OCI-M1 (cell line): ENCODE results near the gene JDP2.
A peak's percentile ranks its signal among the peaks of the same experiment; 100 is the strongest.

ENCODE experiments used
- DNase-seq: peaks from one replicate; lab custom pipeline; 2025; lab: John Stamatoyannopoulos, UW

The JDP2 gene

DNA sequence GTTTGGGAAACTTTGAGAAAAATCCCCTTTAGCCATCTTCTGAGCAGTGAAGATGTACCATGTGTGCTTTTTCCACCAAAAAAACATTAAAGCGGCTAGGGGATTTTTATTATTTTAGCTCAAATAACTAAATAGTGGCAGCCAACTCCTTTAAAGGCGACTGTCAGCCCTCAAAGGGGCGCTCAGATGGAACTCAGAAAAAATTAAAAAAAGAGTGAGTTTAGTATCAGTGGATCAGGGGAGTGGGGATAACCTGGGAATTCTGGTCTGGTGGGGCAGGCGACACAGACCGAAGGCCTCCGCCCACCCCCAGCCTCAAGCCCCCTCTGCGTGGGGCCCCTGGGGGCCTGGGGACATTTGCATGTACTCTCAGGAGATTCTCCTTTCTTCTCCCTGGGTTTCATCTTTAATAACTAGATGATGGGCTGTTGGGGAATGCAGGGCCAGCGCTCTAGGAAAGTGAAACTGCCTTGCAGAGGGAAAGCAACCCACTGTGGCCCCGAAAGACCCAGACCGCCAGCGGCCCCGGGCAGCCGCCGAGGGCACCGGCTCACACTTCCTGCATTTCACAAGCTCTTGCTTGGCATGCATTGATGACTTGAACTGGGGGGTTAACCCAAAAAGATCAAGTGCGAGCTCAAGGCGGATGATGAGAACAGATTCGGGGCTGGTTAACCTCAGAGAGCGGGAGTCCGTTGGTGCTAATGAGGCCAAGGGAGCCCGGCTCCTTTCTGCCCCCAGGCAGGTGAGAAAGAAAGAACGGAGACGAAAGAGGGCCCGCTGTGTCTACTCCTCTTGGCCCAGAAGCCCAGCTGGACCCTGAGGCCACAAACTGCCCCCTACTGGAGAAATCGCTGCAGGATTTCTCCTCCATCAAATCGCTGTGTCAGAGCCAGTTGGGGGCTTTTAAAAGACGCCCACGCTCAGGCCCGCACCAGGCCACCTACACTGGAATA lies 87.1 kb downstream of the JDP2 start:
- DNase-seq, result no peak

DNA sequence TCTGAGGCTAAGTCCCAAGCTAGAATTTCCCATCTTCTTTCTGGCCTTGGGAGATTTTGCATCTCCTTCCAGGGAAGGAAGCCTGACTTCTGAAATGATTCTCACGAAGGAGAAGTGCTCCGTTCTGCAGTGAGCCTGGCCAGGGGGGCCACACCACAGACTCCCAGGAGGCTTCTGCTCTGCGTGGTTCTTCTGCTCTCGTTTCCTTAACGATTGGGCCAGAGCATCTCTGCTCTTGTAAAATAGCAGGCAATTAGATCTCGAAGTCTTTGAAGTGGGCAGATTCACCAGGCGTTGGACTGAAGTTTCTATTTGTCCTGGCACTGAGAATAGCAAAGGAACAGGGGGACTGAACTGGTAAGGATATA lies 87.8 kb downstream of the JDP2 start:
- no peak for DNase-seq

DNA sequence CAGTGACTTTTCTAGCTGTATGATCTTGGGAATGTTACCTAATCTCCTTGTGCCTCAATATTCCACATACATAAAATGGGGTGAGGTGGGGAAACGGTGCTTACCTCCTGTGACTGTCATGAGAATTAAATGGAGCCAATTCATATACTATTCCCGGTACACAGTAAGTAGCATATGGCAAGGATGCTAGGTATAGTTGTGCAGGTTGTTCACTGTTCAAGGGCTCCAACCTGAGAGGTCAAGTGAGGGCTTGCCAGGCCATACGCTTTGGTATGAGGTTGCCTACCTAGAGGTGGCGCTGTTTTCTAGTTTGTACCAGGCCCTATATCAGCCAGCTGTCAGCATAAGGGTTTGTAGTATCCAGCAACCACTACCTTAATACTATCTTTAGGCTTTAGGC lies 90.8 kb downstream of the JDP2 start:
- DNase-seq, result peak; percentile 55

DNA sequence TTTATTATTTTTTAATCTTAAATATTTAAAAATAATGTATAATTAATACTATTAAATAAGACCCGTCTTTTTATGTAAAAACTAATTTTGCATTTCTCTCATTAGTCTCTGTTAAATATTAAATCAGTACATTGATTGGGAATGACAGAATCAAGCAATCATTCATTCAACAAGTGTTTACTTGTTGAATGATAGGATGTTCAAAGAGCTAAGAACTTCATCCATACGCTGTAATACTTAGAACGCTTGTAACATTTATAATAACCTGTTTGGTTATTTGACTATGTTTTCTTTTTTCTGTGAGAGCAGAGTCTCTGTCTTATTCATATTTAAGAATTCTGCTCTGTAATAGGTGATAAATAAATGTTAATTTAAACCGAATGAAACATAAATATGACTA lies 91.6 kb downstream of the JDP2 start:
- DNase-seq, result no peak

DNA sequence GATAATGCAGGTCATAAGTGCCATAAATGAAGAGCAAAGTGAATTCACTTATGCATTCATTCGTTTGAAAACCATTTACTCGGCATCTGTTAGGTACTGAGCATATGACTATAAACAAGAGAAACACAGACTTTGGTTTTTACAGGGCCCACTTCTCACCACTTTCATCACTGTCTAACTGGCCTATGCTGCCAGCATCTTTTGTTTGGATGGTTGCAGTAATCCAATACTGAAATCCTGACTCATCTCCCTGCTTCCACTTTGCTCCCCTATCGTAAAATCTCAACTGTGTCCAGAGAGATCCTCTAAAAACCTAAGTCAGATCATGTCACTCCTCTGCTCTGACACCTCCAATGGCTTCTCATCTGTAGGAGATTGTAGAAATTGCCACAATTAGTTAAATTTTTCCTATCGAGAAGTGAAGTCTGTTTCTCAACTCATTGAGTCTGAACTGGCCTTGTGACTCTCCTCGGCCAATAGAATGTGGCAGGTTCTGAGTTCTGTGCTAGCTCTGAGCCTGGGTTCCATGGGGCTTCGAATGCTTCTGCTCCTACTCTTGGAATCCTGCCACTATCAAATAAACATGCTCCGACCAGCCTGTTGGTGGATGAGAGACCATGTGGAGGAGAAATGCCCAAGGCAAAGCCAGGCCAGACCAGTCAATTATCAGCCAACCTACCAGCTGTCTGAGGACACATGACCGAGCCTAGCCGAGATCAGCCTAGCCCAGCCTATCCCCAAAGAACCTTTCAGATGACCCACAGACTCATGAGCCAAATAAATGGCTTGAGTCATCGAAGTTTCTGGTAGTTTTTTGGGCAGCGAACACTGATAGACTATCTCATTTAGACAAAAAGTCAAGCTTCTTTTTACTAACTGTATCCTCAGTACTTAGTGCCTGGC lies 92.3 kb downstream of the JDP2 start:
- DNase-seq, result no peak

DNA sequence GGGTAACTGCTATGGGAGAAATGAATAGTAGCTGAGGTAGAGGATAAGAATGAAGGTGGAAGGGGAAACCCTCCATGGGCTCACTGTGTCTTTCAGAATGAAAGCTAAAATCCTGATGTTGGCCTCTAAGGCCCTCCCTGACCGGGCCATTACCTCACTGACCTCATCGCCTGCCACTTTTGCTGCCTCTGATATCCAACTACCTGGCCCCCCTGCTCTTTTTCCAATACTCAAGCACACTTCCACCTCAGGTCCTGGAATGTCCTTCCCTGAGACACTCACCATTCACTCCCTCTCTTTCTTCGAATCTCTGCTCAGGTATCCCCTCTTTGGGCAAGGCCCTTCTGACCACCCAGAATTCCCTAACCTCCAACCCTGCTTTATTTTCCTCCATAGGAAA lies 93.0 kb downstream of the JDP2 start:
- DNase-seq, result no peak

DNA sequence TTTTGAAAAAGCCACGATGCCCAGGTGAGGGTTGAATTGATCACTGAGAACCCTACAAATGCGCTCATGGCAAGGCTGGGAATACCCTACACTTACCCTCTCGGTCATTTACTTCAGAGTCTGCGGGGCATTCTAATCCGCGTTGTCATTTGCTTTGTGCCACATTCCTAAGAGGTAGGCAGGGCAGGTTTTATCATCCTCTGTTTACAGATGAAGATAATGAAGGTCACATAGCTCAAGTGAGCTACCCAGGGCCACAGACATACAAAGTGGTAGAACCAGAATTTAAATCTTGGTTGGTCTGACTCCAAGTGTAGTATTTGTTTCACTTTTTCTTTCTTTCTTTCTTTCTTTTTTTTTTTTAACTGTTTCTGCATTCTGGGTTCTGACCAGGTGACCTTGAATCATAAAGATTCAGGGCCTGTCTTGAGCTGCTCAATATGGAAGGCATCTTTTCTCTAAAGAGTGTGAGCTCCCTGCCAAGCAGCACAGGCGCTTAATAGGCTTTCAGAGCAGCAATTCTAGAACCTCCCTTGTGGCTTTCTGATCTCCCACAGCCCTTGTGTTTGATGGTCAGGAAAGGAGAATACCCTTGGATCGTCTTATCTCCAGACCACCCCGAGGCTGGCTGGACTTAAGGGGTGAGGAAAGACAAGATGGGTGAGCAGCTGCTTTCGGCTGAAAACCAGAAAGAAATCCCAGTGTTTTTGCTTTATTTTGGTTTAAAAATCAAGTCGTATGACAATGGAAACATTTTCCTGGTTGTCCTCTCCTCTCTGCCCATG lies 93.8 kb downstream of the JDP2 start:
- DNase-seq, result no peak

DNA sequence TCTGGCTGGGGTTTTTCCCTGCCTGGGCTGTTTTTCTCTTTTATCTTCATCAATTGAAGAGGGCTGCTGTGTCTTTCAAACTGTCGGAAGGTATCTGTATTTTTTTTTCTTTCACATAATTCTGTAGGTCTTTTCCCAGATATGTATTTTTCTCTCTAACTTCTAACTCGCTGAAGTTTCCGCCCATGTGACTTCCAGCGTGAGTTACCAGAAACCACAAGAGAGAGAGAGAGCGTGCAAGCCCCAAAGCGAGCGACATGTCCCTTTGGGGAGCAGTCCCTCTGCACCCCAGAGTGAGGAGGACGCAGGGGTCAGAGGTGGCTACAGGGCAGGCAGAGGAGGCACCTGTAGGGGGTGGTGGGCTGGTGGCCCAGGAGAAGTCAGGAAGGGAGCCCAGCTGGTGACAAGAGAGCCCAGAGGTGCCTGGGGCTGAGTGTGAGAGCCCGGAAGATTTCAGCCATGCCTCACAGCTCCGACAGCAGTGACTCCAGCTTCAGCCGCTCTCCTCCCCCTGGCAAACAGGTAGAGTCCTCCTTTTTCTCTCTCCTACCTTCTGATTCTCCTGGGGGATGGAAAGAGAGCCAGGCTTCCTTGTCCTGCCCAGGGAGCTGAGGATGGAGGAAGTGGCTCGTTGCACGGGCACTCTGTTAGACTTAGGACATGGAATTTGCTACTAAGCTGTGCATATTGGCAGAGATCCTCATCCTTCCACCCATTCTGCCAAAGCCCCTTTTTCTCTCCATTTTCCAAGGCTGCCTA lies 94.6 kb downstream of the JDP2 start, which contains the start of gene BATF:
Gene BATF, plus strand, starts transcription at position 246 of the 759 bp plus-strand sequence. Its CDS starts 214 bp downstream, at position 460.
- DNase-seq, result peak; percentile 39

DNA sequence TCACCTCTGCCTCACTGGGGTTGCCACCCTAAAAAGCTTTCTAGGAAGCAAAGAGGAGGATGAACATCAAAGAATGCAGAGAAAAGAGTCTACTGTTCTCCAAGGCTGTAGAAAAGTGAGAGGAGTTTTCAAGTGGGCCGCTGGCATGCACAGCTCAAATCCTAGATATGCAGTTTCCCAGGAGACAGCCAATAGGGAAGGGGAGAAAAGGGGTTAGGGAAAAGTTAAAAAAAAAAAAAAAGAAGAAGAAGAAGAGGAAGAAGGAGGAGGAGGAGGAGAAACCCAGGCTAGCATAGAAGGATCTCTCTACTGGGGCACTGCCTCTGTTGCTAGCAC lies 95.1 kb downstream of the JDP2 start:
- DNase-seq, result no peak
